HCT116 (cell line): Measurements from ENCODE around the gene RIPOR2. TPM values are rescaled to one million over a fixed set of nuclear protein-coding genes. Genes with fewer than 3 reads are reported as not detected.

Experiments used
- ATAC-seq: fragments of 200-7000 bp; cut with Tn5 transposase; 2 replicates; pipeline ENCODE4 v1.9.1; 2020; ENCODE audit warnings: mild to moderate bottlenecking, moderate library complexity
- BruUV-seq: library from RNA; stranded (reverse); fragments of 400-500 nt; replicated peaks from 2 replicates; lab custom pipeline; 2021; lab: Mats Ljungman, UMichigan
- CTCF ChIA-PET: fragments of 300-600 bp; sonication (Branson Sonifier 250); formaldehyde crosslinking; loops from one replicate; lab custom pipeline; 2021; ENCODE audit warnings: antibody characterized with exemption; lab: Charles Lee
- POLR2A ChIA-PET: fragments of 300-600, 350-600 bp; sonication (Branson Sonifier 250); formaldehyde crosslinking; loops from one replicate; lab custom pipeline; 2021; ENCODE audit warnings: antibody characterized with exemption; lab: Charles Lee
- RAD21 ChIA-PET, 2 experiments: fragments of 300-600 bp; sonication (Branson Sonifier 250); formaldehyde crosslinking; loops; one replicate each; lab custom pipeline; 2023; ENCODE audit warnings: low total read pairs in 2 of 2; ENCODE audit not compliant: uncharacterized antibody in 2 of 2, unreplicated experiment in 2 of 2, low non-redundant PET in 1 of 2; lab: Charles Lee
- DNase-seq: peaks from one replicate; pipeline ENCODE4 v3.0.0-alpha.2; 2010; ENCODE audit warnings: low read depth, low spot score
- H2AFZ ChIP-seq: fragments of 200-600 bp; shearing (Covaris generic), sonication (generic); 2 replicates; pipeline ENCODE4 v1.6.1; 2017; ENCODE audit warnings: low read depth, mixed run types, mixed read lengths, antibody characterized with exemption, low read length; ENCODE audit not compliant: poor library complexity, severe bottlenecking
- H3K27ac ChIP-seq: 2 replicates; pipeline ENCODE4 v1.5.1; 2012; ENCODE audit warnings: low read depth, low read length
- H3K27me3 ChIP-seq: fragments of 200-600 bp; sonication (generic); 2 replicates; pipeline ENCODE4 v1.6.1; 2016; ENCODE audit warnings: mixed run types, low read length, mixed read lengths; ENCODE audit not compliant: insufficient read depth
- H3K36me3 ChIP-seq, 2 experiments: fragments of 200-500 bp in 1 of 2; fragments of 200-600 bp in 1 of 2; sonication (Bioruptor generic) in 1 of 2; sonication (generic) in 1 of 2; 2 replicates each; pipeline versions ENCODE4 v1.5.1 to v1.6.1; 2014 to 2016; ENCODE audit warnings: low read length in 2 of 2, inconsistent platforms in 1 of 2, mixed read lengths in 1 of 2, mixed run types in 1 of 2; ENCODE audit not compliant: insufficient read depth in 2 of 2, control insufficient read depth in 1 of 2
- H3K4me1 ChIP-seq, 2 experiments: fragments of 200-600 bp in 1 of 2; sonication (generic) in 1 of 2; 2 replicates each; pipeline versions ENCODE4 v1.5.1 to v1.6.1; 2012 to 2017; ENCODE audit warnings: low read length in 2 of 2, inconsistent platforms in 1 of 2, mild to moderate bottlenecking in 1 of 2, mixed read lengths in 1 of 2, mixed run types in 1 of 2, moderate library complexity in 1 of 2; ENCODE audit not compliant: insufficient read depth in 2 of 2, control insufficient read depth in 1 of 2
- H3K4me2 ChIP-seq: fragments of 200-600 bp; sonication (generic); 2 replicates; pipeline ENCODE4 v1.6.1; 2017; ENCODE audit warnings: mixed run types, low read length, mixed read lengths
- H3K4me3 ChIP-seq, 2 experiments: fragments of 200-600 bp in 1 of 2; sonication (generic) in 1 of 2; replicated peaks in 1 of 2; 2 replicates each; pipeline ENCODE4 v1.5.1; 2011 to 2016; ENCODE audit warnings: low read length in 2 of 2, control low read depth in 1 of 2, low read depth in 1 of 2, mild to moderate bottlenecking in 1 of 2, mixed read lengths in 1 of 2, mixed run types in 1 of 2
- H3K79me2 ChIP-seq: fragments of 200-600 bp; sonication (generic); 2 replicates; pipeline ENCODE4 v1.6.1; 2017; ENCODE audit warnings: mild to moderate bottlenecking, mixed run types, low read length, moderate library complexity, mixed read lengths; ENCODE audit not compliant: insufficient read depth
- H3K9ac ChIP-seq: fragments of 200-600 bp; sonication (generic); 2 replicates; pipeline ENCODE4 v1.6.1; 2016; ENCODE audit warnings: low read length, mixed read lengths
- H3K9me2 ChIP-seq: fragments of 200-600 bp; sonication (generic), shearing (Covaris generic); 2 replicates; pipeline ENCODE4 v1.6.1; 2017; ENCODE audit warnings: mixed run types, mild to moderate bottlenecking, moderate library complexity; ENCODE audit not compliant: insufficient read depth
- H3K9me3 ChIP-seq, 2 experiments: fragments of 200-500 bp in 1 of 2; fragments of 200-600 bp in 1 of 2; sonication (Bioruptor generic) in 1 of 2; sonication (generic) in 1 of 2; 2 replicates each; pipeline ENCODE4 v1.6.1; 2014 to 2017; ENCODE audit warnings: low read length in 2 of 2, mixed read lengths in 2 of 2, inconsistent platforms in 1 of 2, low read depth in 1 of 2, mild to moderate bottlenecking in 1 of 2, mixed run types in 1 of 2, moderate library complexity in 1 of 2; ENCODE audit not compliant: control insufficient read depth in 1 of 2, insufficient read depth in 1 of 2
- H4K20me1 ChIP-seq: fragments of 200-600 bp; sonication (generic), shearing (Covaris generic); 2 replicates; pipeline ENCODE4 v1.6.1; 2017; ENCODE audit warnings: mixed run types, mild to moderate bottlenecking, moderate library complexity; ENCODE audit not compliant: insufficient read depth
- CBX3 ChIP-seq: IDR thresholded peaks from 2 replicates; pipeline ENCODE4 v1.6.1; 2012; ENCODE audit warnings: low read depth
- CEBPB ChIP-seq: IDR thresholded peaks from 2 replicates; pipeline ENCODE4 v1.6.1; 2012; ENCODE audit warnings: low read depth
- CTCF ChIP-seq, 3 experiments: fragments of 200-600 bp in 1 of 3; sonication (generic) in 1 of 3; IDR thresholded peaks in 2 of 3; conservative IDR thresholded peaks in 1 of 3; 2 replicates each; pipeline ENCODE4 v1.5.1; 2012 to 2017; ENCODE audit warnings: low read depth in 2 of 3, low read length in 2 of 3, antibody characterized with exemption in 1 of 3, borderline replicate concordance in 1 of 3, control low read depth in 1 of 3, mild to moderate bottlenecking in 1 of 3, mixed read lengths in 1 of 3, mixed run types in 1 of 3, moderate library complexity in 1 of 3; ENCODE audit not compliant: insufficient read depth in 1 of 3
- EGR1 ChIP-seq: IDR thresholded peaks from 2 replicates; pipeline ENCODE4 v1.6.1; 2012; ENCODE audit warnings: low read depth
- FOSL1 ChIP-seq: IDR thresholded peaks from 2 replicates; pipeline ENCODE4 v1.6.1; 2012; ENCODE audit warnings: low read depth
- JUND ChIP-seq: IDR thresholded peaks from 2 replicates; pipeline ENCODE4 v1.6.1; 2012
- POLR2A ChIP-seq: IDR thresholded peaks from 2 replicates; pipeline ENCODE4 v1.7.0; 2011; ENCODE audit warnings: borderline replicate concordance; ENCODE audit not compliant: insufficient read depth, insufficient read length; ENCODE audit errors: extremely low read depth
- RAD21 ChIP-seq: IDR thresholded peaks from 2 replicates; pipeline ENCODE4 v1.6.1; 2012; ENCODE audit warnings: low read depth, mild to moderate bottlenecking
- SP1 ChIP-seq: IDR thresholded peaks from 2 replicates; pipeline ENCODE4 v1.6.1; 2012; ENCODE audit warnings: low read depth
- SRF ChIP-seq: IDR thresholded peaks from 2 replicates; pipeline ENCODE4 v1.6.1; 2012; ENCODE audit warnings: low read depth
- ZNF274 ChIP-seq: fragments of 200-500 bp; sonication (Bioruptor generic); IDR thresholded peaks from 2 replicates; pipeline ENCODE4 v1.6.1; 2014; ENCODE audit warnings: mild to moderate bottlenecking, low read depth, low read length, inconsistent platforms
- intact Hi-C: fragments of 100-400 bp; cut with micrococcal nuclease; formaldehyde crosslinking; loops from 2 replicates; pipeline ENCODE4 v1.10.0; 2022
- total RNA-seq: library from RNA; stranded (reverse); gene quantifications from one replicate; pipeline ENCODE4 v1.2.1, GENCODE V29; 2021; ENCODE audit not compliant: unreplicated experiment

RIPOR2 gene
- total RNA-seq, 1 experiment from 2014 or later, result 0.44 TPM

- no peaks in the 10 kb centered on the region for H4K20me1 ChIP-seq
- no peak overlapping the region for H3K4me3 ChIP-seq
- H3K9me2 ChIP-seq, result no peaks in the 10 kb centered on the region
- H3K9ac ChIP-seq, result no peak overlapping the region
- no peak overlapping the region for H3K27ac ChIP-seq
- CTCF ChIA-PET, result no interaction called here
- intact Hi-C loops, result no loop called here
- RAD21 ChIA-PET, result no interaction called here
- BruUV-seq, result no TSS peak
- peaks cover 0 to 8% of the 10 kb centered on the region in 2 experiments; a peak in 1 of 4 replicates for H3K4me1 ChIP-seq
- ATAC-seq, result no peak
- no peaks in the 10 kb centered on the region for H3K36me3 ChIP-seq
- no peak overlapping the region for H3K4me2 ChIP-seq
- TF ChIP-seq SP1 (no peak), CBX3 (no peak), FOSL1 (no peak), RAD21 (no peak), POLR2A (no peak), CTCF (IDR thresholded peaks at IDR 0.05 in 2 of 3, conservative IDR thresholded peaks at IDR 0.05 in 1 of 3; ENCODE audit: borderline replicate concordance in 1 of 3, insufficient read depth in 1 of 3, low read depth in 2 of 3, low read length in 2 of 3) (no peak), SRF (no peak), JUND (no peak)
- TF ChIP-seq, all 23 proteins: peak for 0
- H2AFZ ChIP-seq, result no peak overlapping the region
- POLR2A ChIA-PET, result no interaction called here
- no peaks in the 10 kb centered on the region for H3K79me2 ChIP-seq
- no peak for DNase-seq
- H3K27me3 ChIP-seq, result peaks cover 4% of the 10 kb centered on the region; the same call in 1 of the 2 replicates
- no peaks in the 10 kb centered on the region for H3K9me3 ChIP-seq
Observed at GRCh38 chr6:24906314-24906713, 29.4 kb downstream of the RIPOR2 start.

DNA sequence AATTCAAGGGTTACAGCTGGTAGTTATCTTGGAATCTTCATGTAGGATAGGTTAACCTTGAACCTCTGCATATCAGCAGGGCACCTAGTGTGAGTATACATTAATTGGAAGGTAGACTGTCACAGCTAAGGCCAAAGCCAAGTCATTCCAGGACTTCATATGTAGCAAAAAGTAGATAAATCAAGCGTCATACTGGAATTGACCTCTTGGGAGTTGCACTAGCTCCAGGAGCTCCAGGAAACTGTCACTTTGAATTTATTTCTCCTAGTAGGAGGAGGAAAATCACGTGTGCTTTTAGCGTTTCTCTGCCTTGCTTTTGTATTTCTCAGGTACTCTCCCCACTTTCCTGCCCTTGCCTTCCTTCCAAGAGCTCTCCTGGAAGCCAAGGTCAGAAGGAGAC is 30.3 kb downstream of the RIPOR2 start:
- RAD21 ChIA-PET, result no interaction called here
- ATAC-seq (no peak), DNase-seq (no peak)
- H3K36me3 ChIP-seq, result no peaks in the 10 kb centered on the region
- POLR2A ChIA-PET, result no interaction called here
- H3K9ac ChIP-seq, result no peak overlapping the region
- no TSS peak for BruUV-seq
- no peaks in the 10 kb centered on the region for H3K9me3 ChIP-seq
- no peak overlapping the region for H3K4me3 ChIP-seq
- peaks cover 0 to 8% of the 10 kb centered on the region in 2 experiments; a peak in 1 of 4 replicates for H3K4me1 ChIP-seq
- H3K9me2 ChIP-seq, result no peaks in the 10 kb centered on the region
- peaks cover 4% of the 10 kb centered on the region; the same call in 1 of the 2 replicates for H3K27me3 ChIP-seq
- H3K27ac ChIP-seq, result no peak overlapping the region
- no peaks in the 10 kb centered on the region for H3K79me2 ChIP-seq
- no peaks in the 10 kb centered on the region for H4K20me1 ChIP-seq
- no peak overlapping the region for H3K4me2 ChIP-seq
- TF ChIP-seq EGR1, result no peak
- no peak for TF ChIP-seq CEBPB
- TF ChIP-seq ZNF274, result no peak
- intact Hi-C loops, result no loop called here
- CTCF ChIA-PET, result interaction anchor here (1.1 kb wide), 1 partner anchor 28 kb away, joined by 4 read pairs; no protein-coding TSS in a partner anchor
- no peak overlapping the region for H2AFZ ChIP-seq
